HCT116 (cell line): ENCODE results near the gene LRRFIP1.

Experiments used
- POLR2AphosphoS5 ChIP-seq: IDR thresholded peaks from 2 replicates; pipeline ENCODE4 v1.6.1; 2011; ENCODE audit warnings: mild to moderate bottlenecking, low read depth, low read length, moderate library complexity
- ZNF274 ChIP-seq: fragments of 200-500 bp; sonication (Bioruptor generic); IDR thresholded peaks from 2 replicates; pipeline ENCODE4 v1.6.1; 2014; ENCODE audit warnings: mild to moderate bottlenecking, low read depth, low read length, inconsistent platforms

DNA sequence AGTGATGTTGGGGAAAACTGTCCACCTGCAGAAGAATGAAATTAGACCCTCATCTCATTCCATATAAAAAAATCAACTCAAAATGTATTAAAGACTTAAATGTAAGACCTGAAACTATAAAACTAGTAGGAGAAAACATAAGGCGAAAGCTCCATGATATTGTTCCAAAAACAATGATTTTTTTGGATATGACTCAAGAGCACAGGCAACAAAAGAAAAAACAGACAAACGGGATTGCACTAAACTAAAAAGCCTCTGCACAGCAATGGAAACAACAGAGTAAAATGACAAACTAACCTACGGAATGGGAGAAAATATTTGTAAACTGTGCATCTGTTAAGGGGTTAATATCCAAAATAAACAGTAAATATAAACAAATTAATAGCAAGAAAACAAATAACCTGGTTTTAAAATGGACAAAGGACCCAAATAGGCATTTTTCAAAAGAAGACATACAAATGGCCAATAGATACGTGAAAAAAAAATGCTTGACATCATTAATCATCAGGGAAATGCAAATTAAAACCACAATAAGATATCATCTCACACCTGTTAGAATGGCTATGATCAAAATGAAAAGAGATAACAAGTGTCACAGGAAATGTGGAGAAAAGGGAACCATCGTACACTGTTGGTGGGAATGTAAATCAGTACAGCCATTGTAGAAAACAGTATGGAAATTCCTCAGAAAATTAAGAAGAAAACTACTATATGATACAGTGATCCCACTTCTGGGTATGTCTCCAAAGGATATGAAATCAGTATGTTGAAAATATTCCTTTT is 26.6 kb downstream of the LRRFIP1 start:
- TF ChIP-seq ZNF274 (no peak), POLR2AphosphoS5 (no peak)
